ENCODE measurements around the gene CUEDC2.

Gene CUEDC2

DNA sequence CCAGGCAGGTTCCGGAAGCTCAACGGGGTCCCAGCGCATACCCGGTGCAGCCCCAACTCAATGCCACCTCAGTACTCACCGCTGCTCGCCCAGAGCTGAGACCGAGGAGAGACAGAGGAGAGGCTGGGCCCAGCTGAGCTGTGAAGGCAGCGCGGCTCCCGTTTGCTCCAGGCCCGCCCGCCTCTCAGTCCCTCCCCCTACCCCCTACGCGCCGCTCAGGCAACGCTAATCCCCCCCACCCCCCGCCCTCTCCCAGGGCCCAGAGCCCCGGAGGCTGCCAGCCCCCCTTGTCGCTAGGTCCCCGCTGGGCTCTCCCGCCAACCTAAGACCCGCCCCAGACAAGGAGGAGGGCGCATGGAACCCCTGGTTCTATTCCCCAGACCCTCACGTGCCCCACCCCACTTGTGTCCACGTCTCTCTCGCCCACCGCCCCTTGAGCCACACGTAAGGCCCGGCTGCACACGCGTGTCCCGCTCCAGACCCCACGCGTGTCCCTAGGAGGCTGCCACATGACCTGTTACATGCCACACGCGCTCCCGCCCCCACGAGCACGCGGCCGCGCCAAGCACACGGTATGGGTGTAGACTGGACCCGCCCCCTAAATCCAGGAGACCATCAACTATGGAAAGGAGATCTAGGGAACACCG lies 13.6 kb downstream of the CUEDC2 start, which contains the start of gene PSD:
TSS of gene PSD (minus strand) at position 164 of the 647 bp plus-strand sequence. CDS start 1,747 bp downstream, outside the sequence.
- DNase-seq (ENCODE audit: extremely low read depth, low read depth): no peak

DNA sequence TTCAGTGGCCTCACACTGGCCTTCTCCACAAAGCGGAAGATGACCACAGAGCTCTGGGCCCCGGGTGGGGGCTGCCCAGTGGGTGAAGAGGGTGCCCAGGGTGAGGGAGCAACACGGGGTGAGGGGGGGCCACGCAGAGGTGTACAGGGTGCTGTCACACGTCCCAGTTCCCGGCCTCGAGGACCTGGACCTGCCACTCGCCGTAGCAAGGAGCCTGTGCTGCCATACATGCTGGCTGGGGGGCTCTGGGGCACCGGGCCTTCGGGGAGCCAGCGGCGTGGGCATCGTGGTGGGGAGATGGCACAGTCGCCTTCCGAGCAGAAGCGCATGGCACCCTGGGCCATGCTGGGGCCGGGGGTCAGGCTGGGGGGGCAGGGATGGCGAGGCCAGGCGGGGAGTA lies 15.7 kb downstream of the CUEDC2 start:
- DNase-seq (ENCODE audit: extremely low read depth, low read depth): no peak
- TF ChIP-seq, protein P1, sequence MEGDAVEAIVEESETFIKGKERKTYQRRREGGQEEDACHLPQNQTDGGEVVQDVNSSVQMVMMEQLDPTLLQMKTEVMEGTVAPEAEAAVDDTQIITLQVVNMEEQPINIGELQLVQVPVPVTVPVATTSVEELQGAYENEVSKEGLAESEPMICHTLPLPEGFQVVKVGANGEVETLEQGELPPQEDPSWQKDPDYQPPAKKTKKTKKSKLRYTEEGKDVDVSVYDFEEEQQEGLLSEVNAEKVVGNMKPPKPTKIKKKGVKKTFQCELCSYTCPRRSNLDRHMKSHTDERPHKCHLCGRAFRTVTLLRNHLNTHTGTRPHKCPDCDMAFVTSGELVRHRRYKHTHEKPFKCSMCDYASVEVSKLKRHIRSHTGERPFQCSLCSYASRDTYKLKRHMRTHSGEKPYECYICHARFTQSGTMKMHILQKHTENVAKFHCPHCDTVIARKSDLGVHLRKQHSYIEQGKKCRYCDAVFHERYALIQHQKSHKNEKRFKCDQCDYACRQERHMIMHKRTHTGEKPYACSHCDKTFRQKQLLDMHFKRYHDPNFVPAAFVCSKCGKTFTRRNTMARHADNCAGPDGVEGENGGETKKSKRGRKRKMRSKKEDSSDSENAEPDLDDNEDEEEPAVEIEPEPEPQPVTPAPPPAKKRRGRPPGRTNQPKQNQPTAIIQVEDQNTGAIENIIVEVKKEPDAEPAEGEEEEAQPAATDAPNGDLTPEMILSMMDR (IDR thresholded peaks at IDR 0.05; ENCODE audit: low read depth, low read length): no peak

More for the DNA sequence above, 13.6 kb downstream of the CUEDC2 start, which contains the start of gene PSD:
- TF ChIP-seq, protein P1 (IDR thresholded peaks at IDR 0.05; ENCODE audit: low read depth, low read length): no peak

DNA sequence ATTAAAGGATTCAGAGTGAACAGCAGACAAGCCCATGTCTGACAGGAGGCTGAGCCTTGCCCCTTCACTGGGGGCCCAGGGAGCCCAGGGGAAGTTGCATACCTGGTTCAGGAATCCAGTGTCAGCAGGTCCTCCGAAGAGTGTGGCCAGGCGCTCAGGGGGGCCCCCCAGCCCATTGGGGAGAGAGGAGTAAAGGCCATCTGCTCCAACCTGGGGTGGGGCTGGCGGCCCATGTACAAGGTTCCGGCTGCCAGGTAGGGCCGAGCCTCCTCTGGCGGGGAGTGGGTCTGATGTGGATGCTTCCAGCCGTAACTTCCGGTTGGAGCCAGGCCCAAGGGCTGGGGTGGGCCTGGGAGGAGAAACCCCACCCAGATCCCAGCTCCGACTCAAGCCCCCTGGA lies 16.1 kb downstream of the CUEDC2 start:
- TF ChIP-seq, protein P1 (IDR thresholded peaks at IDR 0.05; ENCODE audit: low read depth, low read length): no peak
- no peak for DNase-seq (ENCODE audit: extremely low read depth, low read depth)

DNA sequence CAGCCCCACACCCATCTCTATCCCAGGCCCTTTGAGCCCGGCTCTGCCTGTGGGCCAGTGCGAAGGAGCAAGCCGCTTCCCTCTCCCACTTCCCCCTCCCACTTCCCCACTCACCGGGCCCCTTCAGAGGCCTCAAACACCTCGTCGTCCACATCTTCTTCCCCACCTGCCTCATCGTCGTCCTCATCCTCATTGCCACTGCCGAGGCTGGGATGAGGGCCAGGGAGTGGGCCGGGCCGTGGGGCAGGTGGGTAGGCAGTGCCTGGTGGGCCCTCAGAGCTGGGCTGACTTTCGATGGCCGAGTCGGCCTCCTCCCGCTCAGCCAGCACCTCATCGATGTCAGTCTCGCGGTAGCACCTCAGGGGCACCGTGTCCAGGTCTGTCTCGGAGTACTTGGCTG lies 17.6 kb downstream of the CUEDC2 start:
- no peak for DNase-seq (ENCODE audit: extremely low read depth, low read depth)
- TF ChIP-seq, protein P1 (IDR thresholded peaks at IDR 0.05; ENCODE audit: low read depth, low read length): no peak

DNA sequence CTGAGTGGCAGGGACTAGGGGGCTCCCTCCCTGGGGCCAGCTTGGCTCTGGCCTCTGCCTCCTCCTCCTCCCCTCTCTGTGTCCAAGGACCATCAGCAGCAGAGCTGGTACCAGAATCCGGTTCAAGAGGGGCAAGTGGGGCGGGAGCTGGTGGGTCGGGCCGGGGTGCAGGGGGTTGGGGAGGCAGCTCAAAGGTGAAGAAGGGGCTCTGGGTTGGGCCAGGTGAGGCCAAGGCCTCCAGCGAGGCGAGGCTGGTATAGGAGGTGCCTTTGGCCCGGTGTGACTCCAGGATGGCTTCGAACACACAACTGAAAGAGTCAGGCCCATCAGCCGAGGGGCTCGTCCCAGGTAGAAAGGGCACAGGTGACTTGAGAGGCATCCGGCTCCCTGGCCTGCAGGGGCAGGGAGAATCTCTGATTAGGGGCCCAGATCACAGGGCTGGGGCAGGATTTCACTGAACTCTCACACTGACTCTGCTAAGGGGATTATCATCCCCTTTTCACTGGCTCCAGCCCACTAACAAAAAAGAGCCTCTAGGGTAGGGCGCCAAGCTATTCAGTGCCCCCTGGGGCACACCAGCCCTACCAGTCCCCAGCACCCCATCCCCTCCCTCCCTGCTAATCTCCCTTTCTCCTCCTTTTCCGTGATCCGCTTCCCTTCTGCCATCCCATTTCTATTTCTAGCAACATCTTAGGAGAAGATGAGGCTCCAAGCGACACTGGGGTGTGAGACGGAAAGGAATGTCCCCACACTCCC lies 18.4 kb downstream of the CUEDC2 start:
- TF ChIP-seq, protein P1 (IDR thresholded peaks at IDR 0.05; ENCODE audit: low read depth, low read length): no peak
- no peak for DNase-seq (ENCODE audit: extremely low read depth, low read depth)

- no peak for DNase-seq (ENCODE audit: extremely low read depth, low read depth)
Observed at GRCh38 chr10:102413053-102413705, 19.2 kb downstream of the CUEDC2 start.

More at GRCh38 chr10:102413053-102413705, 19.2 kb downstream of the CUEDC2 start:
- TF ChIP-seq, protein P1 (IDR thresholded peaks at IDR 0.05; ENCODE audit: low read depth, low read length): no peak

Measured in AG09319 (cell line).